Measurements from ENCODE around the gene PPP2R5E. TPM values are rescaled to one million over a fixed set of nuclear protein-coding genes. Genes with fewer than 3 reads are reported as not detected.
A peak's percentile ranks its signal among the peaks of the same experiment; 100 is the strongest.

The PPP2R5E gene
- total and polyA plus RNA-seq, 2 donors (not counting 3 experiments of a cell fraction or from before 2014, with no cell fraction given) = 4.9 to 52.5 TPM

GRCh38 chr14:63504648-63505047, 38.5 kb downstream of the PPP2R5E start:
- H3K27me3 ChIP-seq (ENCODE audit: control insufficient read depth in 2 of 2, insufficient read depth in 2 of 2, low read length in 2 of 2) = no peaks in the 10 kb centered on the region
- H4K20me1 ChIP-seq (replicated peaks; ENCODE audit: control insufficient read depth, extremely low read depth, insufficient read depth, low read length) = peaks cover 16% of the 10 kb centered on the region
- intact Hi-C loops (cut with micrococcal nuclease) (no loop called here), dilution Hi-C loops (cut with MboI; ENCODE audit: extremely low pct_ligation_motif_present, low sequenced_read_pairs) (no loop called here)
- no peak overlapping the region for H3K27ac ChIP-seq (ENCODE audit: insufficient read depth, low read depth, low read length)
- peaks cover 76% of the 10 kb centered on the region for H3K79me2 ChIP-seq (ENCODE audit: control insufficient read depth, insufficient read depth, low read length)
- no peak overlapping the region for H2AFZ ChIP-seq (ENCODE audit: low read depth, low read length)
- DNase-seq (ENCODE audit: low read depth, low spot score) (no peak), FAIRE-seq (peak; percentile 26)
- ChIA-PET POLR2A (no interaction called here), CTCF (interaction anchor here (1.1 to 1.3 kb wide), 2 partner anchors 9 to 12 kb away, joined by 3 to 4 read pairs; no protein-coding TSS in a partner anchor)
- H3K9ac ChIP-seq (replicated peaks; ENCODE audit: extremely low read depth, insufficient read depth, low read length) = no peak overlapping the region
- TF ChIP-seq EZH2 (IDR thresholded peaks at IDR 0.05; ENCODE audit: borderline replicate concordance, low read depth, low read length, severe bottlenecking) (no peak), CTCF (IDR thresholded peaks at IDR 0.05; ENCODE audit: extremely low read depth in 1 of 2, insufficient read depth in 1 of 2, low read depth in 1 of 2, low read length in 2 of 2) (no peak), MYC (IDR thresholded peaks at IDR 0.05; ENCODE audit: low read depth, low read length) (no peak), FOS (IDR thresholded peaks at IDR 0.05; ENCODE audit: borderline replicate concordance, insufficient read depth, low read length) (no peak), MAX (IDR thresholded peaks at IDR 0.05; ENCODE audit: insufficient read depth, insufficient read length) (no peak), POLR2A (IDR thresholded peaks at IDR 0.05; ENCODE audit: low read depth, low read length) (no peak), POLR2AphosphoS5 (IDR thresholded peaks at IDR 0.05; ENCODE audit: insufficient read depth, low read depth, low read length) (no peak), JUN (IDR thresholded peaks at IDR 0.05; ENCODE audit: borderline replicate concordance, insufficient read depth, insufficient read length, low read depth) (no peak), GATA2 (IDR thresholded peaks at IDR 0.05; ENCODE audit: insufficient read depth, insufficient read length, low read depth, low read length) (no peak)
- no peaks in the 10 kb centered on the region for H3K9me3 ChIP-seq (replicated peaks; ENCODE audit: control insufficient read depth, insufficient read depth, low read length)
- H3K4me2 ChIP-seq (ENCODE audit: insufficient read depth, low read length) = no peak overlapping the region
- H3K9me1 ChIP-seq (replicated peaks; ENCODE audit: control insufficient read depth, extremely low read depth, insufficient read depth, low read length) = no peaks in the 10 kb centered on the region
- peaks cover 0 to 3% of the 10 kb centered on the region in 2 experiments for H3K36me3 ChIP-seq (ENCODE audit: control insufficient read depth in 2 of 2, extremely low read depth in 1 of 2, insufficient read depth in 2 of 2, low read length in 2 of 2)
- no TSS peak for BruUV-seq (replicated peaks)
- H3K4me3 ChIP-seq (replicated peaks in 1 of 3; ENCODE audit: insufficient read depth in 1 of 3, low read depth in 1 of 3, low read length in 3 of 3) = no peak overlapping the region
- H3K4me1 ChIP-seq (ENCODE audit: control insufficient read depth, extremely low read depth, insufficient read depth, low read length) = no peaks in the 10 kb centered on the region

Measured in endothelial cell of umbilical vein (primary cell).